ENCODE measurements around the gene C1QTNF9. TPM values are rescaled to one million over a fixed set of nuclear protein-coding genes. Genes with fewer than 3 reads are reported as not detected.

C1QTNF9 gene
- total RNA-seq, 1 donor from 2014 or later = not detected

GRCh38 chr13:24267801-24268200 lies 41.6 kb upstream of the C1QTNF9 start:
- H3K4me1 ChIP-seq = peaks cover 0 to 7% of the 10 kb centered on the region in 2 donors
- no peak for DNase-seq (ENCODE audit: low spot score in 2 of 2)
- no peaks in the 10 kb centered on the region for H3K36me3 ChIP-seq
- H3K4me3 ChIP-seq = peak overlapping the region; percentile 5 to 19
- TF ChIP-seq CTCF (IDR thresholded peaks at IDR 0.05) = no peak
- no peaks in the 10 kb centered on the region for H3K9me3 ChIP-seq
- H3K27ac ChIP-seq = peak overlapping the region; percentile 41 to 53
- intact Hi-C loops (cut with DNase I) = no loop called here
- no peaks in the 10 kb centered on the region for H3K27me3 ChIP-seq

GRCh38 chr13:24269821-24270220 lies 39.6 kb upstream of the C1QTNF9 start:
- intact Hi-C loops (cut with DNase I) = no loop called here
- H3K9me3 ChIP-seq = no peaks in the 10 kb centered on the region
- H3K36me3 ChIP-seq = no peaks in the 10 kb centered on the region
- H3K4me1 ChIP-seq = peaks cover 0 to 10% of the 10 kb centered on the region in 2 donors
- no peak overlapping the region for H3K4me3 ChIP-seq
- no peak for DNase-seq (ENCODE audit: low spot score in 2 of 2)
- H3K27ac ChIP-seq = peak overlapping the region in 1 of 2 donors; percentile 85
- TF ChIP-seq CTCF (IDR thresholded peaks at IDR 0.05) = no peak
- H3K27me3 ChIP-seq = no peaks in the 10 kb centered on the region

GRCh38 chr13:24270639-24271141 lies 38.7 kb upstream of the C1QTNF9 start:
- peak; percentile 61 to 87 for DNase-seq (ENCODE audit: low spot score in 2 of 2)
- intact Hi-C loops (cut with DNase I) = no loop called here
- Histone ChIP-seq H3K9me3 (no peaks in the 10 kb centered on the region), H3K36me3 (no peaks in the 10 kb centered on the region), H3K4me3 (peak overlapping the region; percentile 50 to 64), H3K27ac (peak overlapping the region; percentile 85 to 88), H3K27me3 (no peaks in the 10 kb centered on the region), H3K4me1 (peaks cover 0 to 10% of the 10 kb centered on the region in 2 donors)
- peak in 1 of 3 experiments; percentile 78 for TF ChIP-seq CTCF (IDR thresholded peaks at IDR 0.05)

- intact Hi-C loops (cut with DNase I) = no loop called here
- peaks cover 0 to 10% of the 10 kb centered on the region in 2 donors for H3K4me1 ChIP-seq
- no peaks in the 10 kb centered on the region for H3K9me3 ChIP-seq
- DNase-seq (ENCODE audit: low spot score in 2 of 2) = no peak
- no peak for TF ChIP-seq CTCF (IDR thresholded peaks at IDR 0.05)
- no peaks in the 10 kb centered on the region for H3K36me3 ChIP-seq
- H3K27me3 ChIP-seq = no peaks in the 10 kb centered on the region
- peak overlapping the region; percentile 85 to 88 for H3K27ac ChIP-seq
- H3K4me3 ChIP-seq = peak overlapping the region; percentile 50 to 64
Measured at GRCh38 chr13:24271231-24271600, 38.2 kb upstream of the C1QTNF9 start.

GRCh38 chr13:24271601-24272451 lies 37.6 kb upstream of the C1QTNF9 start:
- no peaks in the 10 kb centered on the region for H3K27me3 ChIP-seq
- peaks cover 0 to 10% of the 10 kb centered on the region in 2 donors for H3K4me1 ChIP-seq
- peak in 1 of 2 donors; percentile 75 for DNase-seq (ENCODE audit: low spot score in 2 of 2)
- H3K27ac ChIP-seq = peak overlapping the region; percentile 85 to 88
- intact Hi-C loops (cut with DNase I) = no loop called here
- H3K36me3 ChIP-seq = no peaks in the 10 kb centered on the region
- H3K4me3 ChIP-seq = peak overlapping the region; percentile 50 to 64
- no peak for TF ChIP-seq CTCF (IDR thresholded peaks at IDR 0.05)
- H3K9me3 ChIP-seq = no peaks in the 10 kb centered on the region

Measured in ascending aorta (tissue), 2 donors.